ENCODE measurements around the gene PLA2G2E.
"Not testable (repeated sequence)": the region's sequence is repeated elsewhere in the genome, so short reads cannot be mapped to it uniquely, and the experiment has no call there.

The PLA2G2E gene

DNA sequence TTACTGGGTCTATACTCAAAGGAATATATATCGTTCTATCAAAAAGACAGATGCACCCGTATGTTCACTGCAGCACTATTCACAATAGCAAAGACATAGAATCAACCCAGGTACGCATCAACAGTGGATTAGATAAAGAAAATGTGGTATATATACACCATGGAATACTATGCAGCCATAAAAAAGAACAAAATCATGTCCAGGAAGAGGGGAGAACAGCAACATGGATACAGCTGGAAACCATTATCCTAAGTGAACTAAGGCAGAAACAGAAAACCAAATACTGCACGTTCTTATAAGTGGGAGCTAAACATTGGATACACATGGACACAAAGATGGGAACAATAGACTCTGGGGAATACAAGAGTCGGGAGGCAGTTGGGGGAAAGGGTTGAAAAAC, 42.6 kb downstream of the PLA2G2E start:
- not testable (repeated sequence) for DNase-seq

DNA sequence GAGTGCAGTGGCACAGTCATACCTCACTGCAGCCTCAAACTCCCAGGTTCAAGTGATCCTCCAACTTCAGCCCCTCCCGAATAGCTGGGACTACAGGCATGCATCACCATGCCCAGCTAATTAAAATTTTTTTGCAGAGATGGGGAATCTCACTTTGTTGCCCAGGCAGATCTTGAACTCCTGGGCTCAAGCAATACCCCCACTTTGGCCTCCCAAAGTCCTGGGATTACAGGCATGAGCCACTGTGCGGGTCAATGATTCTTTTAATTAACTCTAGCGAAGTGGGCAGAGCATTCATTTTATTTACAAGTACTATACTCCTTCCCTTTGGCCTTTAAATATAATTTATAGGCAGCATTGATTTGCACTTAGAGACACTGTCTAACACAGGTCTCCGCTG, 43.8 kb downstream of the PLA2G2E start:
- DNase-seq: no peak

DNA sequence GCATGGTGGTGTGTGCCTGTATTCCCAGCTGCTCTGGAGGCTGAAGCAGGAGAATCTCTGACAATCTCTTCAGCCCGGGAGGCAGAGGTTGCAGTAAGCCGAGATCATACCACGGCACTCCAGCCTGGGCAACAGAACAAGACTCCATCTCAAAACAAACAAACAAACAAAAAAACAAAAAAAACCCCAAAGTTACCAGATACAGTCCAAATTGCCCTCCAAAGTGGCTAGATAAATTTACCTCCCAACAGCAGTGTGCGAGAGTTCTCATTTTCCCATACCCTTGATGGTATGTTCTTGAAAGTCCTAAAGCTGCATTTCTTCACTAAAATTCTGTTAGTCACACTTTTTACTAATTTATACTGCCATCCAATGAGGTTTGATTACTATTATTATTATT, 44.2 kb downstream of the PLA2G2E start:
- no peak for DNase-seq

GRCh38 chr1:19878637-19878985, 44.8 kb downstream of the PLA2G2E start:
- DNase-seq: no peak

- no peak for DNase-seq
Observed at GRCh38 chr1:19877821-19878636, 45.4 kb downstream of the PLA2G2E start.

DNA sequence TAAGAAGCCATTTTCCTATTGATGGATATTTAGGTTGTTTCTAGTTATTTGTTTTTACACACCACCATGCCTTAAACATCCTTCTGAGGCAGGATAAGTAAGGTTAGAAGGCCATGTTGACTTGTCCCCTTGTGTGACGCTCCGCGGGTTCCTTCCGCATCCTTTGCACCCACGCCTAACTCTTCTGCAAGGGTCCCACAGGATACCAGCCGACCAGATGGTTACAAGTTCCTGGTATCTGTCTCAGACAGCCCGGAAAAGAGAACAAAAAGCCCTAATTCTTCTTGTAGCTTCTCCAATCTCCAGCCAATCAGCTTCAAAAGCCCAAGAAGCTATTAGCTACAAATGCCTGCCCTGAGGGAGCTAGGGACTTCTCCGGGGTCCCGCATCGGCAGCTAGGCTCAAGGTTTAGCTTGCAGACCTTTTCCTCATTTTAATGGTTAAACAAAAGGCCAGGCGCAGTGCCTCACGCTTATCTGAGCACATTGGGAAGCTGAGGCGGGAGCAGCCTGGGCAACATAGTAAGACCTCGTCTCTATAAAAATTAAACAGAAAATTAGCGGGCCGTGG, 46.2 kb downstream of the PLA2G2E start:
- no peak for DNase-seq

DNA sequence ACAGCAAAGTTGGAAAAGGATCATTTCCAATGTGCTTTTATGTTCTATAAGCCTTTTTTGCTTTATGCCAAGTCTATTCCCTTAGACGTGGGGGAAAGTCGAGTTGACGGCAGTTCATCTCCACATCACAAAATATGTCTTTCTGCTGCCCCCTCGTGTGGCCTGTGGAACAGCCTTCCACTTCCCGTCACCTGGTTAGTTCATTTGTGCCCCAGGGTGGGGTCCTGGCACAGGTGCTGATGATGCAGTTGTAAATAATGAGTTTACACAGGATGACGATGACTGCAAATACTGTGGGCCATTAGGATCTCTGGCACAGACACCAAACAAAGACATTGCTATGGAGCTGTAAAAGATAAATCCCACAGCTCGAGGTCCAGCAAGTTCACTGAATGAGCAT, 51.2 kb downstream of the PLA2G2E start:
- no peak for DNase-seq
